NCI-H2107 (cell line): ENCODE data around the gene RPL18.

Experiments
- DNase-seq: peaks from one replicate; lab custom pipeline; 2025; lab: John Stamatoyannopoulos, UW

The RPL18 gene

GRCh38 chr19:48613852-48614435 lies 5.0 kb downstream of the RPL18 start:
- DNase-seq = no peak

DNA sequence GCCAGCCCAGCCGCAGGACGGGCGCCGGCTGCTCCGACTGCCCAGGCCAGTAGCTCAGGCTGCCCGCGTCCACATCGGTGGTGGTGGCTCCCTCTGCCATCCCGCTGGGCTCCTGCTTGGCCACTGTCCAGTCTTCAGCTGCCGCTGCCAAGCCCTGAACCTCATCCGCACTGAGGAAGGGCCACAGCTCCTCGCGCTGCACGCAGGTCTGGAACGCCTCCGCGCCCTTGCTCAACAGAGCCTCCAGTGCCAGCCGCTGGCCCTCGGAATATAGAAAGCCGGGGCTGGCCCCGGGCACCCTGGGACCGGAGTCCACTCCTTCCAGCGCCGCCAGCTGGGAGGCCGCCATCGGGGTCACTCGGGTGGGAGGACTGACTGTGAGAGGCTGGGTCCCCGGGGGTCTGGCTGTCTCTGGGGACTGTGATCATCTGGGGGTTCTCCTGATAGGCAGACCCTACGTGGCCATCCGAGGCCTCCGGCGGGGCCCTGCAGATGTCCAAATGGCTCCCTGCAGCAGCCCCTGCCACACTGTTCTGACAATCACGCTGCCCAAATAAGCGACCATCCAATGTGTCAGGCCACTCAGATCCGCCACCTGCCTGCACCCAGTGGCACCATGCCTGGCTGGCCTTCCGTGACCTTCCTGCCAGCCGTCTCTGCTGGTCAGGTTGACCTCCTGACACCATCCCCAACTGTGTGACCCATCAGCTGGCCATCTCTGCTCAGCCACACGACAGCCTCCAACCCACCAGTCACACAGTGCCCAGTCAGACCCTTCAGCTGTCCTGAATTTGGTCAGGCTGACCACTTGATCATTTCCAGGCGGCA lies 5.7 kb downstream of the RPL18 start:
- DNase-seq = no peak

GRCh38 chr19:48611872-48612271 lies 7.1 kb downstream of the RPL18 start:
- DNase-seq = no peak

GRCh38 chr19:48609571-48610108 lies 9.3 kb downstream of the RPL18 start:
- DNase-seq = no peak

DNA sequence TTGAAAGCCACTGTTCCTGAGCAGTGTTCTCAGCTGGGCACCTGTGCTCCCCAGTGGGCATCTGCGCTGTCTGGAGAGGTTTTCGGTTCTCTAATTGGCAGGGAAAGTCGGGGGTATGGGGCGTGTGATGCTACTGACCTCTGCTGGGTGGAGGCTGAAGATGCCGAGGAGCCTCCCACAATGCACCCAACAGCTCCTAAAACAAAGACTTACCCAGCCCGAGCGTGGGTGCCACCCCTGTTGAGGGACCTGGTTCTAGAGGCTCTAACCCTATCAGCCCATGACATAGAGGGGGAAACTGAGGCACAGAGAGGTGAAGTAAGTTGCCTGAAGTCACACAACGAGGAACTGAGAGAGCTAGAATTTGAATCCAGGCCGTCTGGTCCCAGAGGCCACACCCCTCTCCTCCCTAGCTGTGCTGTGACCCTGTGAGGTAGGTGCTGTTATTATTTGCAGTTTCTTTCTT lies 10.1 kb downstream of the RPL18 start:
- peak; percentile 71 for DNase-seq

DNA sequence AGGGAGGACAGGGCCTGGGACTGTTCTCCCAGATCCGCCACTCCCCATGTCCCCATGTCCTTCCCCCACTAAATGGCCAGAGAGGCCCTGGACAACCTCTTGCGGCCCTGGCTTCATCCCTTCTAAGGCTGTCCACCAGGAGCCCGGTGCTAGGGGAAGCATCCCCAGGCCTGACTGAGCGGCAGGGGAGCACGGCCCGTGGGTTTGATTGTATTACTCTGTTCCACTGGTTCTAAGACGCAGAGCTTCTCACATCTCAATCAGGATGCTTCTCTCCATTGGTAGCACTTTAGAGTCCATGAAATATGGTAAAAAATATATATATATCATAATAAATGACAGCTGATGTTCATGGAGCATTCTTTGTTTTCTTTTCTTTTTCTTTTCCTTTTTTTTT lies 11.6 kb downstream of the RPL18 start:
- no peak for DNase-seq

- DNase-seq = no peak
Observed at GRCh38 chr19:48606463-48607358, 12.3 kb downstream of the RPL18 start, which contains the start of gene SPACA4. Gene SPACA4 (plus strand): TSS chr19:48606742. CDS start chr19:48606979, 237 bp downstream.

- DNase-seq = no peak
Observed at GRCh38 chr19:48603850-48604249, 15.1 kb downstream of the RPL18 start.

DNA sequence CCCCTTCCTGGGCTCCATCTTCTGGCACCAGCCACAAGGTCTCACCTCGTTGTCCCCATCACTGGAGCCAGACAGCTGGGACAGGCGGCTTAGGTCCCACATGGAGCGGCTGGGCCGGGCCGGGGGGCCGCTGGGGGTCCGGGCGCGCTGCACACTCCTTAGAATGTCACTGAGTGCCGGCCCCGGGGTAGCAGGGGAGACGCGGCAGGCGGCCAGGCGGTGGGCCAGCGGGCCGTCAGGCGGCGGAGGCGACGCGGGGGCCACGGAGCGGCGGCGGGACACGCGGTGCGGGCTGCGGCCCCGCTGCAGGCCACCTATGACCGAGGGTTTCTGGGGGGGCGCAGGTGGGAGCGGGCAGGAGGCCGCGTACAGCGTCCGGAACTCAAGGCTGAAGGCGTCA lies 15.5 kb downstream of the RPL18 start:
- DNase-seq = no peak

DNA sequence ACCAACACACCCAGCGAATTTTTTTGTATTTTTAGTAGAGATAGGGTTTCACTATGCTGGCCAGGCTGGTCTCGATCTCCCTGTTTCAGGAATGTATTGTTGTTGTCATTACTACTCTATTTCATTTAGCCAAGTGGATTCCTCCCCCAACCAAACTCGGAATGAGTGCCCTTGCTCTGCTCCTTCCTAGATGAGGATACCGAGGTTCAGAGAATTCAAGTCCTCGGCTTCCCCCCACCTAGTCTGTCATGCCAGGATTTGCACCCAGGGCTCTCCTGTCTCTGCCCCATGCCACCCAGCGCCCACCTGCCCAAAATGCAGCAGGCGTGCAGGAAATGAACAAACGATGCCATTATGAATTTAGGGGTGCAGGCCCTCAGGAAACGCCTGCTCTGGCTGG lies 16.0 kb downstream of the RPL18 start:
- DNase-seq = no peak

DNA sequence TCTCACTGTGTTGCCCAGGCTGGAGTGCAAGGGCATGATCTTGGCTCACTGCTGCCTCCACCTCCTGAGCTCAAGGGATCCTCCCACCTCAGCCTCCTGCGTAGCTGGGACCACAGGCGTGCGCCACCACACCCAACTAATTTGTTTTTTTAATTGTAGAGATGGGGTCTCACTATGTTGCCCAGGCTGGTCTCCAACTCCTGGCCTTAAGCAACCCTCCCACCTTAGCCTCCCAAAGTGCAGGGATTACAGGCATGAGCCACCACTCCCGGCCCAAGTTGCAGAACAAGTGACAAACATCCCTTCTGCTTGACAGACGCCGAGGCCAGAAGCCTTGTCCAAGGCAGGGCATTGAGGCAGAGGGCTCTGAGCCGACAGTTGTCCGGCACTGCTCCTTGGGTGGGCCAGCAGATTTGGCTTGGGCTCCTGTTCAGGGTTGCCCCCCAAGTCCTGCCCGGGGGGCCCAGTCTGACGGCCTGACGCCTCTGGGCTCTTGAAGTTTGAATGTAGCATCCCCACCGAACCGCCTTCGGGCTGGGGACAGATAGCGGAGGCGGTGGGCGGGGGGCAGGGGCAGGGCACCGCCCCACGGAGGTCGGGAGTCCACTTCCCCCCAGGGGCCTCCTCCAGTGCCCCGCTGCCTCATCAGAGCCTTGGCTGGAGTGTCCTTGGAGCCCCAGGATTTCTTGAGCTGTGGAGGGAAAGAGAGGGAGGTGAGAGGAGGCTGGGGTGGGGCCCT lies 18.1 kb downstream of the RPL18 start:
- DNase-seq = no peak

DNA sequence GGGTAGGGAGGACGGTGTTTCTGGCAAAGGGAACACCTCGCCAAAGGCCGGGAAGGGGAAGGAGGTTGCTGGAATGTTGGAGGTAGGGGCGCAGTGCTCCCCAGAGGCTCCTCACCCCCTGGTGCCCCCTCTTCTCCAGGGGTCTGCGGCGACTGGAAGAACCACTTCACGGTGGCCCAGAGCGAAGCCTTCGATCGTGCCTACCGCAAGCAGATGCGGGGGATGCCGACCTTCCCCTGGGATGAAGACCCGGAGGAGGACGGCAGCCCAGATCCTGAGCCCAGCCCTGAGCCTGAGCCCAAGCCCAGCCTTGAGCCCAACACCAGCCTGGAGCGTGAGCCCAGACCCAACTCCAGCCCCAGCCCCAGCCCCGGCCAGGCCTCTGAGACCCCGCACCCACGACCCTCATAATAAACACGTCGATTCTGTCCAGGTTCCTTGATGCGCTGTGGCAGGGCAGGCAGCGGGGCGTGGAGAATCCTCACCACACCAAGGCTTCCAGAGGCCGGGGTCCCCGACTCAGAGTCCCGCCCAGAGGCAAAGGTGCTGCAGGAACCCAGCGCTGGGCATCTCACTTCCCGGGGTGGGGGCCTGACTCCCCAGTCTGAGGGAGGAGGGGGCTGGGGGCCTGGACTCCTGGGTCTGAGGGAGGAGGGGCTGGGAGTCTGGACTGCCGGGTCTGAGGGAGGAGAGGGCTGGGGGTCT lies 19.8 kb downstream of the RPL18 start:
- no peak for DNase-seq

- DNase-seq = no peak
Observed at GRCh38 chr19:48596679-48597465, 22.1 kb downstream of the RPL18 start.

DNA sequence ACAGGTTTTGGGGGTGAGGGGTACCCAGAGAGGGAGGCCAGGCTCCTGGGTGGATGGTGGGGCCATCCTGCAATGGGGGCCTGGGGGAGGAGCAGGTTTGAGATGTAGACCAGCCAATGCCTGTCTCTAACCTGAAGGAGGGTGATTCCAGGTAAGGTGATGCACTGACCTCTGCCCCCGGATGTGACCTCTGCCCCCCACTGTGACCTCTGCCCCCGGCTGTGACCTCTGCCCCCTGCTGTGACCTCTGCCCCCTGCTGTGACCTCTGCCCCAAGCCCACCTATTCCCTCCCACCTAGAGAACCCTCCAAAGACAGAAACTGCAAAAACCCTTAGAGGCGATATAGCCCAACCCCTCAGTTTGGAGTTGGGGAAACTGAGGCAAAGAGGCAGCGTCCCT lies 22.7 kb downstream of the RPL18 start:
- no peak for DNase-seq

- no peak for DNase-seq
Observed at GRCh38 chr19:48595833-48596232, 23.1 kb downstream of the RPL18 start.

DNA sequence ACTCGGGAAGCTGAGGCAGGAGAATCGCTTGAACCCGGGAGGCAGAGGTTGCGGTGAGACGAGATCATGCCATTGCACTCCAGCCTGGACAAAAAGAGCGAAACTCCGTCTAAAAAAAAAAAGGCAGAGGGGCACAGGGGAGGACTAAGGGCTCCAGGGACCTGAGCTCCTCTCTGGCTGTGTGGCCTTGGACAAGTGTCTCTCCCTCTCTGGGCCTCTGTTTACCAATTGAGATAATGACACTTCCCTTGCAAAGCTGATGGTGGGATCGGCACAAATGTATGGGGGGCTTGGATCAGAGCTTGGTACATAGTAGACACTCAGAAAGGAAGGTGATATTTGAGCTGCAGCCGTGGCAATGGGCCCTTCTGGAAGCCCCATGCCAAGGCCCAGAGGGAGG lies 23.8 kb downstream of the RPL18 start:
- DNase-seq = no peak

DNA sequence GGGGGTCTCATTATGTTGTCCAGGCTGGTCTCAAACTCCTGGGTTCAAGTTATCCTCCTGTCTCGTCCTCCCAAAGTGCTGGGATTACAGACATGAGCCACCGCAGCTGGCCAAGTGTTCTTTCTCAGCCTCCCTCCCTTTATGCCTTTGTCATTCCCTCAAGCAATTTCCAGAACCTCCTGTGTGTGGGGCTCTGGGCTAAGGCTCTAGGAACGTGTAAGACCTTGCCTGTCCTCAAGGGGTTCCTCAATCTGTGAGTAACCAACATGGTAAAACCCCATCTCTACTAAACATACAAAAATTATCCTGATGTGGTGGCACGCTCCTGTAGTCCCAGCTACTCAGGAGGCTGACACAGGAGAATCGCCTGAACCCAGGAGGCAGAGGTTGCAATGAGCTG lies 28.0 kb downstream of the RPL18 start:
- DNase-seq = no peak

DNA sequence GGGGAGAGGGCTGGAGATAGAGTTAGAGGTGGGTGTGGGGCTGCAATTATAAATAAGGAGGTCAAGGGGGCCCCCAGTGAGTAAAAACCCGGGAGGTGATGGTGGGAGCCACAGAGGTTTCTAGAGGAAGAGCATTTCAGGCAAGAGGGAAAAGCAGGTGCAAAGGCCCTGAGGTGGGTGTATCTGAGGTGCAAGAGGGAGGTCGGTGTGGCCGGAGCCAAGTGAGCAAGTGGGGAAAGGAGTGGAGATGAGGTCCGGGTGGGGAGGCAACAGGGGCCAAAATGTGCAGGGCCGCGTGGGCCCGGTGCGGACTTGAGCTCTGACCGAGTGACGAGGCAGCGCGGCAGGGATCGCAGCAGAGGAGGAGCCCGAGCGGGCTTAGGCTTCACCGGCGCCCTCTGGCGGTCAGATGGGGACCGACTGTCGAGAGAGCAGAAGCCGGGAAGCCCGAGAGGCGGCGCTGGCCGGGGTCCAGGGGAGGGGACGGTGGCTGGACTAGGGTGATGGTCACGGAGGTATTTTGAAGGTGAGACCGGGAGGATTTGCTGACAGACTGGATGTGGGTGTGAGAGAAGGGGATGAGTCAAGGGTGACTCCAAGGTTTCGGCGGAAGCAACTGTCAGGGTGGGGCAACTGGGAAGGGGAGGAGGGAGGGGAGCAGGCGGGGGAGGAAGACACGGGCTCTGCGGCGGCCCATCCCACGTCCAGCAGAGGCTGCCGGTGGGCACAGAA lies 30.1 kb downstream of the RPL18 start:
- DNase-seq = peak; percentile 38

DNA sequence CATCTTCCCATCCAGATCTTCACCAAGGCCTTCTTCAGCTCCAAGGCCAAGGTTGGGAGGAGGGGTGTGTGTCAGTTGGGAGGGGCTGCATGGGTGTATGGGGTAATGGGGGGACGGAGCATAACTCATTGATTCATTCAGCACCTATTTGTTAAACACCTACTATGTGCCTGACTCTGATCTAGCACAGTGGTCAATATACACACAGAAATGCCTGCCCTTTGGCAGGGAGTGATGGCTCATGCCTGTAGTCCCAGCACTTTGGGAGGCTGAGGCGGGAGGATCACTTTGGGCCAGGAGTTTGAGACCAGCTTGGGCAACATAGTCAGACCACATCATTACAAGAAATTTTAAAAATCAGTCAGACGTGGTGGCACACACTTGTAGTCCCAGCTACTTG lies 31.6 kb downstream of the RPL18 start:
- no peak for DNase-seq
